GM12801 (cell line): ENCODE data around the gene MYCBPAP.

Source experiments
- CTCF ChIP-seq: IDR thresholded peaks from one replicate; pipeline ENCODE4 v1.5.1; 2011; ENCODE audit warnings: control low read depth; ENCODE audit not compliant: insufficient read length; ENCODE audit errors: extremely low read depth

The MYCBPAP gene

GRCh38 chr17:50538549-50539410 lies 30.5 kb downstream of the MYCBPAP start:
- no peak for TF ChIP-seq CTCF

- no peak for TF ChIP-seq CTCF
These were observed 31.7 kb downstream of the MYCBPAP start for GRCh38 chr17:50539762-50540559.

- TF ChIP-seq CTCF = no peak
These were observed 32.5 kb downstream of the MYCBPAP start for GRCh38 chr17:50540560-50541401.

- TF ChIP-seq CTCF = no peak
These were observed 33.1 kb downstream of the MYCBPAP start for GRCh38 chr17:50541402-50541715.

GRCh38 chr17:50541716-50542688 lies 33.8 kb downstream of the MYCBPAP start:
- TF ChIP-seq CTCF = no peak

GRCh38 chr17:50542795-50543774 lies 34.8 kb downstream of the MYCBPAP start:
- no peak for TF ChIP-seq CTCF
